Activated T-cell treated with anti-CD3 and anti-CD28 coated beads, Interleukin-2, amount 50 U/mL, for 1 hour (primary cell): ENCODE results near the gene GPR107.
"Not testable (repeated sequence)": the region's sequence is repeated elsewhere in the genome, so short reads cannot be mapped to it uniquely, and the experiment has no call there.

Source experiments
- DNase-seq: peaks from one replicate; pipeline ENCODE4 v3.0.0-alpha.2; 2020

Gene GPR107

GRCh38 chr9:130053504-130054324, at the start of gene GPR107:
Gene GPR107, plus strand, starts transcription at chr9:130053906. Its CDS starts 27 bp downstream, at chr9:130053933.
- DNase-seq: peak; percentile 79

GRCh38 chr9:130003943-130004552, 49.7 kb upstream of the GPR107 start:
- peak; percentile 15 for DNase-seq

- DNase-seq: not testable (repeated sequence)
Observed at GRCh38 chr9:130006952-130007351, 46.8 kb upstream of the GPR107 start.

GRCh38 chr9:130008538-130008937, 45.2 kb upstream of the GPR107 start:
- DNase-seq: peak; percentile 13

GRCh38 chr9:130009546-130009945, 44.2 kb upstream of the GPR107 start:
- DNase-seq: peak; percentile 22

- DNase-seq: peak; percentile 53
Observed at GRCh38 chr9:130010151-130010988, 43.3 kb upstream of the GPR107 start.

GRCh38 chr9:130013326-130013725, 40.4 kb upstream of the GPR107 start:
- DNase-seq: peak; percentile 16

- peak; percentile 13 for DNase-seq
Observed at GRCh38 chr9:130015353-130016019, 38.2 kb upstream of the GPR107 start.

GRCh38 chr9:130017076-130017475, 36.6 kb upstream of the GPR107 start:
- no peak for DNase-seq

GRCh38 chr9:130017510-130017909, 36.2 kb upstream of the GPR107 start:
- not testable (repeated sequence) for DNase-seq

- DNase-seq: no peak
Observed at GRCh38 chr9:130018265-130018664, 35.4 kb upstream of the GPR107 start.

- no peak for DNase-seq
Observed at GRCh38 chr9:130020618-130021017, 33.1 kb upstream of the GPR107 start.

GRCh38 chr9:130021123-130021522, 32.6 kb upstream of the GPR107 start:
- no peak for DNase-seq

GRCh38 chr9:130021842-130022241, 31.9 kb upstream of the GPR107 start:
- peak; percentile 19 for DNase-seq

- no peak for DNase-seq
Observed at GRCh38 chr9:130022566-130023143, 31.1 kb upstream of the GPR107 start.

- DNase-seq: no peak
Observed at GRCh38 chr9:130023144-130023787, 30.4 kb upstream of the GPR107 start.

- no peak for DNase-seq
Observed at GRCh38 chr9:130023994-130024596, 29.6 kb upstream of the GPR107 start.

GRCh38 chr9:130024597-130024994, 29.1 kb upstream of the GPR107 start:
- DNase-seq: no peak

- no peak for DNase-seq
Observed at GRCh38 chr9:130026583-130027340, 26.9 kb upstream of the GPR107 start.

- no peak for DNase-seq
Observed at GRCh38 chr9:130027533-130028365, 26.0 kb upstream of the GPR107 start.
